Prostate gland (tissue), 2 donors: ENCODE data around the gene PBX4. TPM values are rescaled to one million over a fixed set of nuclear protein-coding genes. Genes with fewer than 3 reads are reported as not detected.

Experiments
- DNase-seq: peaks from one replicate; pipeline ENCODE4 v3.0.0-alpha.2; 2019; ENCODE audit warnings: low spot score
- H3K27ac ChIP-seq, 2 donors: fragments of 200-600 bp; sonication (generic); 2 replicates each; pipeline ENCODE4 v1.5.1; 2017 to 2019
- H3K27me3 ChIP-seq: fragments of 200-600 bp; sonication (generic); replicated peaks from 2 replicates; pipeline ENCODE4 v1.5.1; 2019; ENCODE audit not compliant: insufficient read depth
- H3K36me3 ChIP-seq, 2 donors: fragments of 200-600 bp; sonication (generic); 1 replicate in 1 of 2; 2 replicates in 1 of 2; pipeline versions ENCODE4 v1.5.1 to v1.8.1; 2017 to 2019
- H3K4me1 ChIP-seq: fragments of 200-600 bp; sonication (generic); replicated peaks from 2 replicates; pipeline ENCODE4 v1.5.1; 2019
- H3K4me3 ChIP-seq, 2 donors: fragments of 200-600 bp; sonication (generic); 2 replicates each; pipeline ENCODE4 v1.5.1; 2017 to 2019
- H3K9me3 ChIP-seq: fragments of 200-600 bp; sonication (generic); 2 replicates; pipeline ENCODE4 v1.5.1; 2017
- CTCF ChIP-seq, 4 experiments: fragments of 200-600 bp in 2 of 4; fragments of 450-650 bp in 2 of 4; sonication (generic) in 2 of 4; IDR thresholded peaks; 1 replicate in 3 of 4; 2 replicates in 1 of 4; pipeline ENCODE4 v1.5.1; 2016 to 2019; ENCODE audit warnings: antibody characterized with exemption in 4 of 4, mild to moderate bottlenecking in 2 of 4, moderate library complexity in 2 of 4
- POLR2A ChIP-seq: fragments of 450-650 bp; IDR thresholded peaks from one replicate; pipeline ENCODE4 v1.6.1; 2016; ENCODE audit warnings: antibody characterized with exemption, mild to moderate bottlenecking
- POLR2AphosphoS5 ChIP-seq: sonication (generic); formaldehyde crosslinking; IDR thresholded peaks from one replicate; pipeline ENCODE4 v1.6.1; 2017; ENCODE audit warnings: antibody characterized with exemption
- WGBS: methylation state at CpG from one replicate; pipeline ENCODE4 v1.1.5; 2018; 5-methylcytosine and 5-hydroxymethylcytosine counted together
- intact Hi-C: fragments of 100-400 bp; cut with DNase I; formaldehyde crosslinking; loops from one replicate; pipeline ENCODE4 v1.14.2; 2022
- total RNA-seq, 2 donors: library from RNA; depleted of rRNA; stranded (reverse); fragments of >200 nt; gene quantifications; one replicate each; pipeline ENCODE4 v1.1.0, GENCODE V29; 2016

PBX4 gene
- total RNA-seq, 2 donors from 2014 or later: 2.6 to 10.6 TPM

- H3K4me3 ChIP-seq: no peak overlapping the region
- no peak for DNase-seq
- intact Hi-C loops: no loop called here
- no peaks in the 10 kb centered on the region for H3K27me3 ChIP-seq
- WGBS: 92% methylated on average over 9 of the region's 9 CpGs
- no peak overlapping the region for H3K27ac ChIP-seq
- TF ChIP-seq POLR2A (no peak), POLR2AphosphoS5 (no peak), CTCF (IDR thresholded peaks at IDR 0.05) (no peak)
- H3K9me3 ChIP-seq: no peaks in the 10 kb centered on the region
- H3K4me1 ChIP-seq: no peaks in the 10 kb centered on the region
- no peaks in the 10 kb centered on the region for H3K36me3 ChIP-seq
Measured at GRCh38 chr19:19636573-19637185, 18.2 kb upstream of the PBX4 start.

- 89% methylated on average over 14 of the region's 14 CpGs for WGBS
- intact Hi-C loops: no loop called here
- H3K27ac ChIP-seq: no peak overlapping the region
Measured at GRCh38 chr19:19635313-19635702, 16.8 kb upstream of the PBX4 start.

GRCh38 chr19:19634516-19635312 is 16.2 kb upstream of the PBX4 start:
- Histone ChIP-seq H3K4me1 (no peaks in the 10 kb centered on the region), H3K36me3 (no peaks in the 10 kb centered on the region), H3K9me3 (no peaks in the 10 kb centered on the region), H3K4me3 (no peak overlapping the region), H3K27ac (no peak overlapping the region), H3K27me3 (no peaks in the 10 kb centered on the region)
- no peak for DNase-seq
- 95% methylated on average over 30 of the region's 36 CpGs for WGBS
- intact Hi-C loops: no loop called here
- TF ChIP-seq CTCF (IDR thresholded peaks at IDR 0.05): no peak
- no peak for TF ChIP-seq POLR2AphosphoS5
- no peak for TF ChIP-seq POLR2A

More at GRCh38 chr19:19635313-19635702, 16.8 kb upstream of the PBX4 start:
- Histone ChIP-seq H3K4me3 (no peak overlapping the region), H3K9me3 (no peaks in the 10 kb centered on the region), H3K36me3 (no peaks in the 10 kb centered on the region), H3K27me3 (no peaks in the 10 kb centered on the region), H3K4me1 (no peaks in the 10 kb centered on the region)
- no peak for TF ChIP-seq CTCF (IDR thresholded peaks at IDR 0.05)
- no peak for TF ChIP-seq POLR2A
- TF ChIP-seq POLR2AphosphoS5: no peak
- DNase-seq: no peak

- intact Hi-C loops: no loop called here
- Histone ChIP-seq H3K4me3 (no peak overlapping the region), H3K27me3 (no peaks in the 10 kb centered on the region), H3K9me3 (no peaks in the 10 kb centered on the region), H3K27ac (no peak overlapping the region), H3K4me1 (no peaks in the 10 kb centered on the region), H3K36me3 (no peaks in the 10 kb centered on the region)
- WGBS: 94% methylated on average over 19 of the region's 22 CpGs
- DNase-seq: no peak
- TF ChIP-seq POLR2AphosphoS5 (no peak), CTCF (IDR thresholded peaks at IDR 0.05) (no peak), POLR2A (no peak)
Measured at GRCh38 chr19:19633711-19634515, 15.4 kb upstream of the PBX4 start.
